ENCODE results near the gene PRDM16.

PRDM16 gene

GRCh38 chr1:3070644-3071564, 1.9 kb downstream of the PRDM16 start:
- no peak for DNase-seq

- DNase-seq: no peak
Measured at GRCh38 chr1:3071565-3072390, 2.8 kb downstream of the PRDM16 start.

- DNase-seq: no peak
Measured at GRCh38 chr1:3072391-3073185, 3.6 kb downstream of the PRDM16 start.

GRCh38 chr1:3073186-3073488, 4.1 kb downstream of the PRDM16 start:
- DNase-seq: no peak

GRCh38 chr1:3073489-3074296, 4.7 kb downstream of the PRDM16 start:
- no peak for DNase-seq

GRCh38 chr1:3074297-3074741, 5.3 kb downstream of the PRDM16 start:
- DNase-seq: no peak

- DNase-seq: no peak
Measured at GRCh38 chr1:3074800-3075199, 5.8 kb downstream of the PRDM16 start.

GRCh38 chr1:3075666-3076362, 6.8 kb downstream of the PRDM16 start:
- DNase-seq: no peak

GRCh38 chr1:3076363-3076740, 7.3 kb downstream of the PRDM16 start:
- no peak for DNase-seq

GRCh38 chr1:3077081-3077480, 8.1 kb downstream of the PRDM16 start:
- DNase-seq: no peak

GRCh38 chr1:3077561-3077960, 8.6 kb downstream of the PRDM16 start:
- no peak for DNase-seq

- no peak for DNase-seq
Measured at GRCh38 chr1:3078430-3078861, 9.4 kb downstream of the PRDM16 start.

GRCh38 chr1:3078871-3079270, 9.9 kb downstream of the PRDM16 start:
- DNase-seq: no peak

- no peak for DNase-seq
Measured at GRCh38 chr1:3079381-3080052, 10.5 kb downstream of the PRDM16 start.

GRCh38 chr1:3080053-3080955, 11.3 kb downstream of the PRDM16 start:
- DNase-seq: no peak

- no peak for DNase-seq
Measured at GRCh38 chr1:3081171-3081683, 12.2 kb downstream of the PRDM16 start.

- DNase-seq: no peak
Measured at GRCh38 chr1:3082051-3082450, 13.0 kb downstream of the PRDM16 start.

GRCh38 chr1:3082571-3083516, 13.8 kb downstream of the PRDM16 start:
- no peak for DNase-seq

GRCh38 chr1:3084154-3084553, 15.2 kb downstream of the PRDM16 start:
- no peak for DNase-seq

Data from NCI-H82 (cell line).